ENCODE measurements around the gene ZFYVE21.

The ZFYVE21 gene

DNA sequence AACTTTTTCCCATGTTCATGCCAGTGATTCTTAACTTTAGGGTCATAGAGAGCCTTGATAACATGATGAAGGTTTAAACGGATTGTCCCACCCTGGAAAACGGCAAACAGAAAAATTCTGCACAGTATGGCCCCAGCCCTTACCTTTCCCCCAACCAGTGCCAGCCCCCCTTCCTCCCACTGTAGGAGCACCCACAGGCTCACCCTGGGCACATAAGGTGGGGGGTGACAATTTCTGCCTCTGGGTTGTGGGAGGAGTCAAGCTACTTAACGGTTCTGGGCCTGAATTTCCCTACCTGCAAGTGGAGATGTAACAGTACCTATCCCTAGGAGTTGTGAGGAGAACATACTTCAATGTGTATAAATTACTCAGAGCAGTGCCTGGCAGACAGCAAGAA lies 18.4 kb upstream of the ZFYVE21 start:
- TF ChIP-seq, protein P1, sequence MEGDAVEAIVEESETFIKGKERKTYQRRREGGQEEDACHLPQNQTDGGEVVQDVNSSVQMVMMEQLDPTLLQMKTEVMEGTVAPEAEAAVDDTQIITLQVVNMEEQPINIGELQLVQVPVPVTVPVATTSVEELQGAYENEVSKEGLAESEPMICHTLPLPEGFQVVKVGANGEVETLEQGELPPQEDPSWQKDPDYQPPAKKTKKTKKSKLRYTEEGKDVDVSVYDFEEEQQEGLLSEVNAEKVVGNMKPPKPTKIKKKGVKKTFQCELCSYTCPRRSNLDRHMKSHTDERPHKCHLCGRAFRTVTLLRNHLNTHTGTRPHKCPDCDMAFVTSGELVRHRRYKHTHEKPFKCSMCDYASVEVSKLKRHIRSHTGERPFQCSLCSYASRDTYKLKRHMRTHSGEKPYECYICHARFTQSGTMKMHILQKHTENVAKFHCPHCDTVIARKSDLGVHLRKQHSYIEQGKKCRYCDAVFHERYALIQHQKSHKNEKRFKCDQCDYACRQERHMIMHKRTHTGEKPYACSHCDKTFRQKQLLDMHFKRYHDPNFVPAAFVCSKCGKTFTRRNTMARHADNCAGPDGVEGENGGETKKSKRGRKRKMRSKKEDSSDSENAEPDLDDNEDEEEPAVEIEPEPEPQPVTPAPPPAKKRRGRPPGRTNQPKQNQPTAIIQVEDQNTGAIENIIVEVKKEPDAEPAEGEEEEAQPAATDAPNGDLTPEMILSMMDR (IDR thresholded peaks at IDR 0.05; ENCODE audit: borderline replicate concordance, insufficient read depth, low read depth, low read length) = no peak
- no peak overlapping the region for H3K4me3 ChIP-seq (ENCODE audit: low read depth, low read length)

GRCh38 chr14:103697603-103698379 lies 17.8 kb upstream of the ZFYVE21 start:
- TF ChIP-seq, protein P1 (IDR thresholded peaks at IDR 0.05; ENCODE audit: borderline replicate concordance, insufficient read depth, low read depth, low read length) = no peak
- no peak overlapping the region for H3K4me3 ChIP-seq (ENCODE audit: low read depth, low read length)

- TF ChIP-seq, protein P1 (IDR thresholded peaks at IDR 0.05; ENCODE audit: borderline replicate concordance, insufficient read depth, low read depth, low read length) = no peak
- H3K4me3 ChIP-seq (ENCODE audit: low read depth, low read length) = no peak overlapping the region
These were observed 17.0 kb upstream of the ZFYVE21 start for GRCh38 chr14:103698380-103699260.

GRCh38 chr14:103699261-103699661 lies 16.3 kb upstream of the ZFYVE21 start:
- no peak overlapping the region for H3K4me3 ChIP-seq (ENCODE audit: low read depth, low read length)
- TF ChIP-seq, protein P1 (IDR thresholded peaks at IDR 0.05; ENCODE audit: borderline replicate concordance, insufficient read depth, low read depth, low read length) = no peak

DNA sequence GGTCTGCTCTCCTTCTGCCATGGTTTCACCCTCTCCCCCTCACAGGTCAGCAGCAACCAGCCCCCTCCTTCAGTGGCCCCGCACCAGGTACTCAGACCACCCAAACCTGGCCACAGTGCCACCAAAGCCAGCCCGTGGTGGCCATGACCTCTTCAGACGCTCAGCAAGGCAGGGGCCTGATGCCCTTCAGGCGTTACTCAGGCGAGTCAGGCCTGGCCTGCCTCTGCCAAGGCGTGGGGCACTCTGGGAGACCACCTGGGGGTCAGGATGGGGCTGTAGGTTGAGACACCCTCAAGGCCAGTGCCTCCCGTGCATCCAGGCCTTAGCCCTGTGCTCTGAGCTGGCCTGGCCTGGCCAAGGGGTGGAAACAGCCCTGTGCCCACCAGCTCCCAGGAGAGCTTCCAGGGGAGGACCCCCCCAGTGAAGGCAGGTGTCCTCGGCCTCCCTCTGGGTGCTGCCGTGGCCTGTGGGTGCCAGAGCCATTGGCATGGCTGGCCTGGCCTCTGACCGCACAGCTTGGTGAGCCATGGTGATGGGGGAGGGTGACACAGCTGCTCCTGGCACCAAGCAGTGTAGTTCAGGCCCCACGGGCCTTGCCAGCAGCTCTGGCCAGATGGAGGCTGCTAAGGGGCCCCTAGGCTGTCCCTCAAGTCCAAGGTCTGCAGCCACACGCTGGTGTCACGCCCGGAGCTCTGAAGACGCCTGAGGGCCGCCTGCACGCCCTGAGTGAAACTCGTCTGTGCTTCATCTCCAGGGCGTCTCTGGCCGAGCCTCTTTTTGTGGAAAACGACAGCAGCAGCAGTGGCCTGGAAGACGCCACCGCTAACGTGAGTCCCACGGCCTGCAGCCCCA lies 15.5 kb upstream of the ZFYVE21 start:
- H3K4me3 ChIP-seq (ENCODE audit: low read depth, low read length) = no peak overlapping the region
- TF ChIP-seq, protein P1 (IDR thresholded peaks at IDR 0.05; ENCODE audit: borderline replicate concordance, insufficient read depth, low read depth, low read length) = no peak

GRCh38 chr14:103700753-103701490 lies 14.7 kb upstream of the ZFYVE21 start:
- TF ChIP-seq, protein P1 (IDR thresholded peaks at IDR 0.05; ENCODE audit: borderline replicate concordance, insufficient read depth, low read depth, low read length) = no peak
- no peak overlapping the region for H3K4me3 ChIP-seq (ENCODE audit: low read depth, low read length)
